Stomach (tissue), 4 donors: ENCODE results near the gene EHD3.
"Not testable (repeated sequence)": the region's sequence is repeated elsewhere in the genome, so short reads cannot be mapped to it uniquely, and the experiment has no call there.

Experiments
- CTCF ChIP-seq, 7 experiments: fragments of 450-650 bp in 4 of 7; fragments of 200-600 bp in 3 of 7; sonication (generic) in 3 of 7; IDR thresholded peaks; one replicate each; pipeline ENCODE4 v1.5.1; 2016 to 2019; ENCODE audit warnings: antibody characterized with exemption in 7 of 7, control low read depth in 2 of 7, mild to moderate bottlenecking in 1 of 7
- POLR2A ChIP-seq, 4 donors: fragments of 450-650 bp; IDR thresholded peaks; one replicate each; pipeline ENCODE4 v1.6.1; 2016; ENCODE audit warnings: antibody characterized with exemption in 4 of 4, control low read depth in 2 of 4, mild to moderate bottlenecking in 1 of 4, moderate library complexity in 1 of 4
- POLR2AphosphoS5 ChIP-seq, 3 donors: sonication (generic); formaldehyde crosslinking; IDR thresholded peaks; one replicate each; pipeline ENCODE4 v1.6.1; 2016; ENCODE audit warnings: antibody characterized with exemption in 3 of 3

- TF ChIP-seq CTCF, POLR2AphosphoS5, POLR2A (IDR thresholded peaks at IDR 0.05): not testable (repeated sequence)
Observed at GRCh38 chr2:31283193-31283919, 49.4 kb downstream of the EHD3 start.
